ENCODE measurements around the gene CORO2A.

The CORO2A gene

DNA sequence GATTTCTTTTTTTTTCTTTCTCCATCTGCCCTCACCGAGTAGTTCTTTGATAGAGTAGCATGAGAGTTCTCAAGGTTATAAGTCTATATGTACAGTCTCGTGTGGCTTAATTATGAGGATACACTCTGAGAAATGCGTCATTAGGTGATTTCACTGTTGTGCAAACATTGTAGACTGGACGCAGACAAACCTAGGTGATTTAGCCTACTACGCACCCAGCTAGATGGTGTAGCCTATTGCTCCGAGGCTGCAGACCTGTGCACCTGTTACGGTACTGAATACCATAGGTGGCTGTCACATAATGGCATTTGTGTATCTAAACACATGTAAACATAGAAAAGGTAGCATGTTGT lies 26.9 kb upstream of the CORO2A start:
- no peak for DNase-seq (ENCODE audit: low read depth, low spot score)

DNA sequence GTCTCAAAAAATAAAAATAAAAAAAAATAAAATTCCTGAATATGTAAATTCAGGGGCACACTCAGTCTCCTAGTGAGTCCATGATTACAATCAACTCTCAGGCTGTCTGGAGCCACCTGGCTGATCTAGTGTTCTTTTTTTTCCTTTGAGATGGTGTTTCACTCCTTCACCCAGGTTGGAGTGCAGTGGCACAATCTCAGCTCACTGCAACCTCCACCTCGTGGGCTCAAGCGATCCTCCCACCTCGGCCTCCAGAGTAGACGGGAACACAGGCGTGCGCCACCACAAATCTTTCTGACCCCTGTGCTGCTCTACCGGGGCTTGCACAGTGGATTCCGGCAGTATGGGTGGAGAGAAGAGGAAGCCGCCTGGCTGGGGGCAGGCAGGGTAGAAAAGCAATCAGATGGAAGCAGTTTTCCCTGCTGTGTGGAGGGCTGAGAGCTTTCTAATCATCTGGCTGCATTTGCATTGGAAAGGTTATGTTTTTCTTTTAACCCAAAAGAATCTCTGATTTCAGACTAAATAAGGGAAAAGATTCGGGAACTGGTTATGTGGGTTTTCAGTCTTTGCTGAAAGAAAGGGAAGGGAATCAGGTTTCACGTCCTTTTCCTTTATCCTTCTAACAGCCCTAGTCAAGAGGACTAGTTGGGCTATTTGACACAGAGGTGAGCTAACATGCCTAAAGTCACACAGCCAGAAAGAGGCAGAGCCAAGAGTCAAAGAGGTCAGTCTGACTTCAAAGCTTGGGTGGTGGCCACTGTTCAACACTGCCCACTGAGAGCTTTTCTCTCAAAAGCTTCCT lies 26.3 kb upstream of the CORO2A start:
- DNase-seq (ENCODE audit: low read depth, low spot score): no peak

DNA sequence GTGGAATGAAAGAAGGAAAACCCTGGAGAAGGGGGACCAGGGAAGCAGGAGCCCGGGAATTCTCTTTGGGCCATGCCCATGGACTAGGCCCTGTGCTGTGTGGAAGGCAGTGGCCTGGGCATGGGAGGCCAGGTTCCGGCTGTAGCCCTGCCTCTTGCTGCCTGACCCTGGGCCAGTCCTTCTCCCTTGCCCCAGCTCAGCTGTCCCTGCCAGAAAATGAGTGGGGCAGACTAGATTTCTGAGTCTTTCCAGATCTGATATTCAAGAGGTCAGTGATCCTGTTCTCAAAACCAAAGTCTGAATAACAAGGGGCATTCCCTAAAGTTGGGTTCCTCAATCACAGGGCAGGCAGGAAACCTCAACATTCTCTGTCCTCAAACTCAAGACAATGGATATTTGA lies 24.8 kb upstream of the CORO2A start:
- DNase-seq (ENCODE audit: low read depth, low spot score): no peak

DNA sequence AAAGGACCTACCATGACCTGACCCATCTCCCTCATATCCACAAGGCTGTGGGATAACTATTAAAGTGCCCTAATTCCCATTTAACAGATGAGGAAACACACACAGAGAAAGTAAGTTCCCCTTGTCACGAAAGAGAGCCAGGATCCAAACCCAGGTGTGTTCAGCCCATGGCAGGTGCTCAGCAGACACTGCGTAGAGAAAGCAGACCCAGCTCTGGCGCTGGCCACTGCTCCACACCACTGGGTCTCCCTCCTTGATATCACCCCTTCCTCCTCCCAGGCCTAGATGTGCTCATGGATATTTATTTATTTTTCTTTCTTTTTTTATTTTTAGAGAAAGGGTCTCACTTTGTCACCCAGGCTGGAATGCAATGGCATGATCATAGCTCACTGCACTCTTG lies 24.0 kb upstream of the CORO2A start:
- DNase-seq (ENCODE audit: low read depth, low spot score): no peak

DNA sequence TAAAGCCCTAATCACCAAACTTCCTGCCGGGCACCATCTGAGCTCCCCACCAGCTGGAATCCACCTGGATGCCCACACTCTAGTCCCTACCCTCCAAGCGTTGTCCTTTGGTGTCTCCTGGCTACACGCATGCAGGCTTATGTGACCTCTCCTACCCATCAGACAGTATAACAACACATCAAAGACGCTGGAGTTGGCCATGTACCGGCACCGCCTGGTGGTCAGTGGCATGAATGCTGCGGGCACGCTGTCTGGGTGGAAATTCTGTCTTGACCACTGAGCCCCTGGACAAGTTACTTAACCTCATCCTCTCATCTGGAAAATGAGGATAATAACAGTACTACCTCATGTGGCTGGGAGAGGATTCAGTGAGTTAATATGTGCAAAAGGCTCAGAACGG lies 23.4 kb upstream of the CORO2A start:
- no peak for DNase-seq (ENCODE audit: low read depth, low spot score)

DNA sequence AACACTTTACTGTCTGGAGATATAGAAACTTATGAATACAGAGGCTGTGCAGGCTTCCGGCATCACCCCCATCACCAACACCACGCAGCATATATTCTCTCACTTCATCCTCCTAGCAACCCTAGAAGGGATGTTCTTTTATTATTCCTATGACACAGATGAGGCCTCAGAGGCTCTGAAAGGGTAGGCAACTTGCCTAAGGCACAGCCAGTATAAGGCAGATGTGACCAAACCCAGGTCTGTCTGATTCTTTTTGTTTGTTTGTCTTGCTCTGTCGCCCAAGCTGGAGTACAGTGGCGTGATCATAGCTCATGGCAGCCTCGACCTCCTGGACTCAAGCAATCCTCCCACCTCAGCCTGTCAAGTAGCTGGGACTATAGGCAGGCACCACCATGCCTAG lies 22.8 kb upstream of the CORO2A start:
- no peak for DNase-seq (ENCODE audit: low read depth, low spot score)

DNA sequence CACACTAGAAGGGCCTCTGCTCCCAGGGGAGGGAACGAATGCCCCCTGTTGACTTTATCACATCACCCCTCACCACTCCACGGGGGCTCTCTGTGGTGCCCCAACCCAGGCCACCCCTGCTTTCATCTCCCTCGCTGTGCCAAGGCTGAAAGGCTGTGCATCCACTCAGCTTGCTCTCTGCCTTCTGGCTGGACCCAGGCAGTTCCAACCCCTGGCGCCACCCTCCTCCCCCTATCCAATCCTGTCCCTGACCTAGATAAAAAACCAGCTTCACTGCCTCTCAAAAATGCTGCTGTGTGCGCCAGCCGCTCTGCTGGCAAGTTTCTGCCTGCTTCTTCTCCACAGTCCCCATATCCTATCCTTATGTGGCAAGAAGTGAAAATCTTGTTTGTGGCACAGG lies 22.4 kb upstream of the CORO2A start:
- no peak for DNase-seq (ENCODE audit: low read depth, low spot score)

DNA sequence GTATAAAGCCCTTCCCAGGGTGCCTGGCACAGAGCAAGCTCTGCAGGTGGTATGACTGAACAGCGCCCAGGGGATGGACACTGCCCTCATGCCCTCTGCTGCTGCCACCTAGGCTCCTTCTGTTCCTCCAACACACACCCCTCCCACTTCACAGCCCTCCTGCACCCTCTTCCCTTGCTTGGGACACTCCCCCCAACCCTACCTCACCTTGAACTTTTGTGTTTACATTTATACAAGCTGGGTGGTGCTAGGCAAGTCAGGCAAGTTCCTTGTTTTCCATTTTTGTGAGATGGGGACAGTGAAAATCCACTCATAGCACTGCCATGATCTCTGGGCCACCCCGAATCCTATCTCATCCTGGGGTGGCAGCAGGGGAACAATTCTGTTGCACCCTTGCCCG lies 18.8 kb upstream of the CORO2A start:
- DNase-seq (ENCODE audit: low read depth, low spot score): no peak

DNA sequence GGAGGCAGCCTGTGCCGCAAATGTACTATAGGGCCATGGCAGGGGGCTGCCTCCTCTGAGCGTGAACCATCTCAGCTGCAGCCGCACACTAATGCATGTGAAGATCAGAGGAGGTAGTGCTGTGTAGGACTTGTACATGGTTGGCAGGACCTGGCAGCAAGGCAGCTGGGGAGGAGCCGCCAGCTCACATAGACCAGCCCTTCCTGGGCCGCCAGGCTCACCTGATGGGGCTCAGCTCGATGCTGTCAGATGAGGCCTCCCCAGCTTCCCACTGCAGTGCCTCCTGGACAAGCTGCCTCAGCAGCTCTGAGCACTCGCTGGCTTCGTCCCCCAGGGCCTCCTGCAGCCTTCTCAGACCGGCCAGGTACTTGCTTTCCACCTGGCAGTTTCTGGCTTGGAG lies 18.0 kb upstream of the CORO2A start:
- no peak for DNase-seq (ENCODE audit: low read depth, low spot score)

DNA sequence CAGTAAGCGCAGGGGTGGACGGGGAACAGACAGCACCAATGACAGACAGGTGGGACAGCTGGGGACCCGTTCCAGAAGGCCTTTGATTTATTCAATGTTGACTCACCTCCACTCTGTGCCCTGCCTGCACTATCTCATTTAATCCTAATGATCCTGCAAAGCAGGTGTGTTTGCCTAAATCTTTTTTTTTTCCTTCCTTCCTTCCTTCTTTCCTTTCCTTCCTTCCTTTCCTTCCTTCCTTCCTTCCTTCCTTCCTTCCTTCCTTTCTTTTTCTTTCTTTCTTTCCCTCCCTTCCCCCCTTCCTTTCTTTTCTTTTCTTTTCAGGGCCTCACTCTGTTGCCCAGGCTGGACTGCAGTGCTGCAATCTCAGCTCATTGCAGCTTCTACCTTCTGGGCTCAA lies 17.1 kb upstream of the CORO2A start:
- no peak for DNase-seq (ENCODE audit: low read depth, low spot score)

DNA sequence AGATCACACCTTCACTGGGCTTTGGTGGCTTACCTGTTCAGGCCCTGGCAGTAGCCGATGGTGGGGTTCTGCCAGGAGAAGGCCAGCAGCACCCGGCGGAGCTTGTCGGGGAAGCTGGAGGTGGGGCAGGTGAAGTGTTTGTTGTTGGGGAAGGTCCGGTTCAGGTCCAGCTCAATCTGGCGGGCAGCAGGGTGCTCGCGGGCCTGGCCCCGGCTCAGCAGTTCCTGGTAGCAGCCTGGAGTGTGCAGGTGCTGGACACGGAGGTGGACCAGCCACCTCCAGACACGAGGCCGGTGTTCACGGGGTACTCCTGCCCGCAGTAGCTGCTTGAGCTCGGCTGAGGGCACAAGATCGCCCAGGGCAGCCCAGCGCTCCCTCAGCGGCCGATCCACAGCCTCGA lies 16.2 kb upstream of the CORO2A start:
- no peak for DNase-seq (ENCODE audit: low read depth, low spot score)

DNA sequence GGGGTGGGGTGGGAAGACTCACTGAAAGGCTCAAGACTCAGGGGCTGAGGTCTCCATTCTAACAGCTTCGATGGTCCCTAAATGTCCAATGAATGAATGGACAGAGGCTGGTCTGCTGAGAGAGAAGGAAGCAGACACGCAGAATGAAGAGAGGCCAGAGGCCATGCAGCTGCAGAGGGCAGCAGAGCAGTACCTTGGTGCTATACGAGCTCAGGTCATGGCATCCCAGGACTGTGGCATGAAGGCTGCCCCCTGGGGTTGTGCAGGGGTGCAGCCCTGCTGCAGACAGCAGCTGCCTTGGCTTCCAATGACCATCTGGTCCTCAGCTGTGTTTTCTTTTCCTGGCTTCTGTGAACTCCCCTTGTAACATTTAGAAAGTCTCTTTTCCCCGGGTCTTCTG lies 15.2 kb upstream of the CORO2A start:
- no peak for DNase-seq (ENCODE audit: low read depth, low spot score)

DNA sequence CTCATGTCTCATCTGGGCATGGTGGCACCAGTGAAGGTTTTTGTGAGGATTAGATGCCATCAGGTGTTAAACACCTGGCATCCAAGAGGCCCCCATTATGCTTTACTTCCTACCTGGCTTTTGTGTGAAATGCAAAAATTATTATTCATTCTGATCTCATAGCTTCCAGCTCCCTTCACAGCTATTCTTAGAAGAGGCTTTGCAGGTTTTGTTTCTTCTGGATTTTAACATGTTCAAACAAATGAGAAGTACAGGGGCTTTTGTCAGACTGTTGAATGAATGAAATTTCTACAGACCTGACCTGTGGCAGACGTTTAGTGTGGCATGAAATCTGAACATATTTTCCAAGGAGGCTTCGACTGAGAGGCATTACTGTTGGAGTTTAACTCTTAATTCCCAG lies 14.3 kb upstream of the CORO2A start:
- no peak for DNase-seq (ENCODE audit: low read depth, low spot score)

DNA sequence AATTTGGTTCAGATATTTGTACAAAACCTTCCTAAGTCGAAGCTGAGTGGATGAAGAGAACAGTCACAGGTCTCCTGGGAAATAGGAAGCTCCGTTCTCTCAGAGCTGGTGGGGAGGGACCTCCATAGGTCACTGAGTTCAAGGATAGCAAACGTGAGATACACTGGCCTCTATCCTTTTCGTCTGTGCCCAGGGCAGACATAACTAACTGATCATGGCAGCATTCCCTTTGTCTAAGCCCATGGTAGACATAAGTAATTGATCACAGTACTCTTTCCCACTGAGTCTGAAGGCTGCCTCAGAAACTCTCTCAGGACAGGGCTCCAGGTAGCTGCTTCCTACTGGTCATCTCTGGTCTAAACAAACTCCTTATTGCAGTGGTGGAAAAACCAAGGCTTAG lies 12.3 kb upstream of the CORO2A start:
- DNase-seq (ENCODE audit: low read depth, low spot score): no peak

DNA sequence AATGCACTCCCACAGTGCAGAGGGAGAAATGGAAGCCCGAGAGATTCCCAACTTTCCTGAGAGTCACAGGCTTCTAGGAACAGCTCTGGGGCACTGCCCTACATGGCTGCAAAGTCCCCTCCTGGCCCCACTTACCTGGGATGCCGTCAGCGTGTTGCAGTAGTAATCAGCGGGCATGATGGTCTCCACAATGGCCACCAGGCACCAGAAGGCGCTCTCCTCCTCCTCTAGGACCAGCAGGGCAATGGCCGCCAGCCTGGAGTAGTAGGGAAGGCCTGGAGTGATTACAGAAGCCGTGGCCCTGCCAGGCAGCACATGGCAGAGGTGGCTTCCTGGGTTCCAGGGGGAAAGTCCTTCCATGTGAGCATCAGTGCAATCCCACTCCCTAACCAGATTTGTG lies 10.7 kb upstream of the CORO2A start:
- DNase-seq (ENCODE audit: low read depth, low spot score): no peak

DNA sequence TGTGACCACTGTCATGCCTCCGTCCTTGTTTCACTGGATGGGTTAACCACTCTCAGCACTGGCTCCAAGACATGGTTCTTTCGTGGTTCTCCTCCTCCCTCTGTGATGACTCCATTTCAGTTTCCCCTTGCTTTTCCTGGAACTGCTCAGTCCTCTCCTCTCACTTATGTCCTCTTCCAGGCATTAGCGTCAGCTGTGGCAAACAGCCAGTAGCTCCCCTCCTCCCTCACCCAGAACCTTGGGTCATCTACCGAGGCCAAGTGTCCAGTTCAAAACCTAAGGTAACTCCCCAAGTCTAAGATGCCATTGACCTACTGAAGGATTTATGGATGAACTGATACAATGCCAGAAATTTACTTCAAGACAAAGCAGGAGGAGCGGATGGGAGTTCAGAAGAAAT lies 9.8 kb upstream of the CORO2A start:
- no peak for DNase-seq (ENCODE audit: low read depth, low spot score)

DNA sequence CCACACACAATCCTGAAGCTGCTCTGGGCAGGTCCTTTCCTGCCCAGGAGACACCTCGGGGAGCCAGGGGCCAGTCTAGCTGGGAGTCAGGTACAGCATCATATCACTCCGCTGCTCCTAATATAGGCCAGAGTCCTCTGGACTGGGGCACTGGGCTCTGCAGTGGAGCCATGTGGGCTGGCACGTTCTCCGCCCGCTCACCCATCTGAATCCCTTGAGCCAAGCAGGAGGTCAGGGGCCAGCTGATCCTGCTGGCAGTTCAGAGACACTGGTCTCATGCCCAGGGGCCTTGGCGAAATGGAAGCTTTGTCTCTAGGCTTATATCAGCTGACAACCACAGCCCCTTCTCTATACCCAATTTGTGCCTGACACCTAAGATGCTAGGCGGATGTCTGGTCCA lies 9.3 kb upstream of the CORO2A start:
- DNase-seq (ENCODE audit: low read depth, low spot score): no peak

DNA sequence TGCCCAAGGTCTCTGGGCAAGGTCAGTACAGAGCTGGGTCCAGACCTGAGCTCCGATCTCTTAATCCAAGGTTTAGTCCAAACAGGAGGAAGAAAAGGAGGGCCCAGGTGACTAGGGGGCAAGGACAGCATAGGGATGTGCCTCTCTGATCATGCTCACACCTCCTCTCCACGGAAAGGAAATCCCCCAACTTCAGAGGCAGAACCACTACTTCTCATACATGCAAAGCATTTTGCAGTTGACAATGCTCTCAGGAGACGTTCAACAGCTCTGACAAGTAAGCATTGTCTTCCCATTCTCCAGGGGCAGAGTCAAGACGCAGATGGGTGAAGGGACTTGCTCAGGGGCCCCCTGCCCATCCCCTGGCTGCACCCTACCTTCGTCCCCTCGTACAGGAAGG lies 8.7 kb upstream of the CORO2A start:
- no peak for DNase-seq (ENCODE audit: low read depth, low spot score)

DNA sequence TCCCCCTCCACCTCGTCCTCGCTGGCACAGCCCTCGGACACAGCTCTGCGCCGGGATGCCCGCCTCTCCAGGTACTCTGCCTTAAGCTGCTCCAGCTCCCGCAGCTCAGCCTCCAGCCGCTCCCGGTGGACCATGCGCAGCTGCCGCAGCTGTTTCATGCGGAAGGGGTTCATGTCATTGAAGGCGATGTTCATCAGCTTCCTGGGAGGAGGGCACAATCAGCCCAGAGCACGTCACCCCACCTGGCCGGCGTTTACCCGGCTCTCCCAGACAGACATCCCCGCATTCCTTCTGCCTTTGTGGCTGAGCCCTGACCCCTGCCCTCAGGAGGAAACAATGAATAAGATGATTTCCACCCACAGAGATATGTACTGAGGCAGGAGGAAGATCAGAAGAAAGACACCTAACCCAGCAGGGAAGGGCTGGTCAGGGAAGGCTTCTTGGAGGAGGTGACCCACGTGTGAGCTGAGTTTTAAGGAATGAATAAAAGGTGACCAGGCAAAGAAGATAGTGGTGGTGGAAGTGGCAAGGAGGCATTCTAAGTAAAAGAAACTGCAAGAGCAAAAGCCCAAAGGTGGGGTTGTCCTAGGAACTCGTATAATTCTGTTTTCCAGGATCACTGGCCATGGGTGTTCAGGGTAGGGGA lies 7.1 kb upstream of the CORO2A start:
- no peak for DNase-seq (ENCODE audit: low read depth, low spot score)

DNA sequence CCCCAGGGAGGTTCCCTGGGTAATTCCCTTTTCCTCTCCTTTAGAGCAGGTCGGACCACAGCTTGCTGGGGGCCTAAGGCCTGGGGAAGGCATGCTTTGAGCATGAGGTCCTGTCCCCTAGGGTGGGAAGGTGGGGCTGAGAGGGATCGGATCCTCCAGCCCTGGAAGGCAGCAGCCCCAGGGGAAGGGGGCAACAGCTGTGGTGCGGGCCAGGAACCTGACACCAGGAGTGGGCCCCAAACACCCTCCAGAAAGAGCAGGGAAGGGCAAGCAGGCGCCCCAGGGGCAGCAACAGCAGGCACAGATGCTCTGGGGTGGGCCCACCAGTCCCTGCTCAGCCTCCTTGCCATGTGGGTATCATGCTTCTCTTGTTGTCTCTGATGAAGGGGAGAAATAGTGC lies 3.2 kb upstream of the CORO2A start:
- no peak for DNase-seq (ENCODE audit: low read depth, low spot score)

DNA sequence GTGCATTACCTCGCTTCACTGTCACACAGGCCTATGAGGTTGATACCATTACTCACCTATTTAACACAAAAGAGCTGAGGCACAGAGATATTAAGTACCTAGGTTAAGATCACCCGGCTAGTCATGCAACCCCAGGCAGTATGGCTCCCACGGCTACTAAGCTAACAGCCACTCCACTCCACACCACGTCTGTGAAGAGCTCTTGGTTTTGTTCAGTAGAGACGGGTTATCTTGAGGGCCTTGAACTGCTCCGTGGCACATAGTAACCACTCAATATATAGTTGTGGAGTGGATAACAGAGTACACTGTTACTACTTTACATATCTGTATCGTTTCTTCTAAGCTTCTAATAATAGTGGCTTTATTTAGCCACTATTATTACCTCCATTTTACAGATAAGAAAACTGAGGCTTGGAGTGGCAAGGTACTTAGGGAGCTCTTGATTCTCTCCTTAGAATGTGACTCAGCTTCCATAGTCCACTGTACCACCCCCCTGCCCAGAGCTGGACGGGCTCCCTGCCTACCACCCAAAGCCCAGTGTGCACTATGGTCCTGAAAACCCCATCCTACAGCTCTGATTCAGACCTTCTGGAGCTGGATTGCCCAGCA lies 1.0 kb upstream of the CORO2A start:
- DNase-seq (ENCODE audit: low read depth, low spot score): no peak

DNA sequence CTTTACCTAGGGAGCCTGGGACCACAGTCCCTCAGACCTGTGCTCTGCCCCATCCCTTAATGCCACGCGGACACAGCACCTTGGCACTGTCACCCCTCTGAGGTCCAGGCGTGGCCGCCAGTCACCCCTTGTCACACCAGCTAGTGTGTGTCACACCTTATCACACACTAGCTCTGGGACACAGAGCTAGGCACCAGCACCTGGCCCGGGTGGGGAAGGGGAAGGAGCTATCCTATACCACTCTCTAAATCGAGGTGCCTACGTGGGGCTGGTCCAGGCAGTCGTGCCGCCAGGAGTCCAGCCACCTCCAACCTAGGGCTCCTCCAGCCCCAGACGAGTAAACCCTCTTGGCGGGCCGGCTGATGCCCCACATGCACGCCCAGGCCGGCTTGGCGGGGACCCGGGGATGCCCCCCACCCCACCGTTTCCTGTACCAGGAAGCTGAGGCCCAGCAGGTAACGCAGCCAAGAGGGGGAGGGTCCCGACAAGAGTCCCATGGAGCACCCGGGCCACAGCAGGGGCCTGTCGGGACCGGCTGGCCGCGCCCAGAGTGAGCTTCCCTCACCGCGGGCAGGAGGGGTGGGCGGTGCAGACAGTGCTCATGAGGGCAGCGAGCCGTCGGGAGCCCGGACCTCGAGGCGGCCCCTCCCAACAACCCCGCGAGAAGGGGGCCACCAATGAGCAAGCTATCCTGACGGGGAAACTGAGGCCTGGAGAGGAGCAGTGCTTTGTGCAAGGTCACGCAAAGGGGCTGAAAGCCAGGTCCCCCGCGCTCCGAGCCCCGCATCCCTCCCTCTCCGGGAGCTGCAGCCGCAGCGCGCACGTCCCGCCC lies 550 bp downstream of the CORO2A start:
- DNase-seq (ENCODE audit: low read depth, low spot score): no peak

Measured in activated CD4-positive, CD25-positive, alpha-beta regulatory T cell treated with anti-CD3 and anti-CD28 coated beads, Interleukin-2, amount 50 U/mL, for 16 hours (primary cell).